Central memory CD4-positive, alpha-beta T cell (primary cell): ENCODE data around the gene ACTR3C.

Experiments used
- DNase-seq: peaks from one replicate; pipeline ENCODE4 v3.0.0; 2022
- total RNA-seq, 3 experiments: gene quantifications; one replicate each; lab custom pipeline; 2026; lab: John Stamatoyannopoulos, UW

Gene ACTR3C
- total RNA-seq: 5.0 to 12.7 (median 5.4) reads per million in 3 experiments

GRCh38 chr7:150322833-150323681 lies at the start of gene ACTR3C, which contains the start of gene LRRC61:
TSS of gene ACTR3C (minus strand) at chr7:150323545. CDS start at chr7:150295296, 28,249 bp downstream.
TSS of gene LRRC61 (plus strand) at chr7:150323355. CDS start at chr7:150336862, 13,507 bp downstream.
- peak; percentile 39 for DNase-seq

- no peak for DNase-seq
These were observed 49.1 kb upstream of the ACTR3C start for GRCh38 chr7:150372271-150373048.

- no peak for DNase-seq
These were observed 48.6 kb upstream of the ACTR3C start for GRCh38 chr7:150371996-150372270.

- no peak for DNase-seq
These were observed 48.0 kb upstream of the ACTR3C start for GRCh38 chr7:150371131-150371995.

- DNase-seq: no peak
These were observed 47.3 kb upstream of the ACTR3C start for GRCh38 chr7:150370612-150371071.

- DNase-seq: no peak
These were observed 46.6 kb upstream of the ACTR3C start for GRCh38 chr7:150369748-150370501.

- DNase-seq: peak; percentile 61
These were observed 45.8 kb upstream of the ACTR3C start for GRCh38 chr7:150368884-150369747.

GRCh38 chr7:150368096-150368883 lies 44.9 kb upstream of the ACTR3C start, which contains the start of gene REPIN1:
TSS of gene REPIN1 (plus strand) at chr7:150368822. CDS start at chr7:150369712, 890 bp downstream.
- DNase-seq: peak; percentile 69

- no peak for DNase-seq
These were observed 44.3 kb upstream of the ACTR3C start for GRCh38 chr7:150367677-150368095.

- no peak for DNase-seq
These were observed 42.5 kb upstream of the ACTR3C start for GRCh38 chr7:150365673-150366398.

GRCh38 chr7:150365194-150365593 lies 41.8 kb upstream of the ACTR3C start:
- DNase-seq: no peak

GRCh38 chr7:150363872-150364271 lies 40.5 kb upstream of the ACTR3C start:
- DNase-seq: no peak

GRCh38 chr7:150363370-150363769 lies 40.0 kb upstream of the ACTR3C start:
- DNase-seq: no peak

- DNase-seq: no peak
These were observed 38.7 kb upstream of the ACTR3C start for GRCh38 chr7:150361807-150362621.

GRCh38 chr7:150361402-150361801 lies 38.1 kb upstream of the ACTR3C start:
- DNase-seq: no peak

- no peak for DNase-seq
These were observed 37.2 kb upstream of the ACTR3C start for GRCh38 chr7:150360363-150361058.

GRCh38 chr7:150359622-150360362 lies 36.4 kb upstream of the ACTR3C start:
- DNase-seq: no peak
